Measurements from ENCODE around the gene KCNJ9. TPM values are rescaled to one million over a fixed set of nuclear protein-coding genes. Genes with fewer than 3 reads are reported as not detected.

Gene KCNJ9
- total and polyA plus RNA-seq, 10 of the 15 experiments (the other 5 are each of a cell fraction or from before 2014, with no cell fraction given) = 0.12 TPM; not detected in 9

Other genes starting within 250 kb of the KCNJ9 start
Only the 7 nearest of the 14 such genes appear.
- 4.6 and 6.0 TPM in 2 replicates for gene PIGM, start 49.5 kb upstream of the KCNJ9 start, total RNA-seq (2014; rRNA removed)
- 4.4 and 4.5 TPM in 2 replicates for gene PIGM, start 49.5 kb upstream of the KCNJ9 start, total RNA-seq (2014; rRNA removed; fragmentation: Illumina TruSeq; extraction: Trizol)
- 4.1 and 4.4 TPM in 2 replicates for gene PIGM, start 49.5 kb upstream of the KCNJ9 start, total RNA-seq (2021)
- gene PIGM, start 49.5 kb upstream of the KCNJ9 start, polyA plus RNA-seq (2011; rRNA removed) = 4.6 and 5.1 TPM in 2 replicates
- gene PIGM, start 49.5 kb upstream of the KCNJ9 start, polyA plus RNA-seq (2014; fragmentation: Illumina TruSeq; extraction: Trizol) = 5.6 and 6.1 TPM in 2 replicates
- 1 to 10 TPM; 2.6 to 3.7 TPM for gene PIGM, start 49.5 kb upstream of the KCNJ9 start, polyA plus RNA-seq (2014; fragmentation: Nextera tagmentation; extraction: Ambion mirVana)
- 4.2 and 4.6 TPM in 2 replicates for gene PIGM, start 49.5 kb upstream of the KCNJ9 start, polyA plus RNA-seq (2014; rRNA removed)
- 1 to 10 TPM; 5.6 to 6.1 TPM for gene PIGM, start 49.5 kb upstream of the KCNJ9 start, polyA plus RNA-seq (2016; fragmentation: Nextera tagmentation; extraction: Ambion mirVana)
- 0.06 and 0.22 TPM in 2 replicates for gene KCNJ10, start 11.4 kb upstream of the KCNJ9 start, total RNA-seq (2014; rRNA removed)
- gene KCNJ10, start 11.4 kb upstream of the KCNJ9 start, total RNA-seq (2014; rRNA removed; fragmentation: Illumina TruSeq; extraction: Trizol) = not detected in 2 replicates
- not detected in 2 replicates for gene KCNJ10, start 11.4 kb upstream of the KCNJ9 start, total RNA-seq (2021)
- gene KCNJ10, start 11.4 kb upstream of the KCNJ9 start, polyA plus RNA-seq (2011; rRNA removed) = 0.09 and 0.11 TPM in 2 replicates
- gene KCNJ10, start 11.4 kb upstream of the KCNJ9 start, polyA plus RNA-seq (2014; fragmentation: Illumina TruSeq; extraction: Trizol) = 0.04 and 0.27 TPM in 2 replicates
- under 1 TPM; 0.07 to 0.29 TPM for gene KCNJ10, start 11.4 kb upstream of the KCNJ9 start, polyA plus RNA-seq (2014; fragmentation: Nextera tagmentation; extraction: Ambion mirVana)
- gene KCNJ10, start 11.4 kb upstream of the KCNJ9 start, polyA plus RNA-seq (2014; rRNA removed) = 0.01 TPM in 1 of 2 replicates, not detected in the other
- under 1 TPM; 0.12 to 0.20 TPM for gene KCNJ10, start 11.4 kb upstream of the KCNJ9 start, polyA plus RNA-seq (2016; fragmentation: Nextera tagmentation; extraction: Ambion mirVana)
- gene IGSF8, start 17.1 kb downstream of the KCNJ9 start, total RNA-seq (2014; rRNA removed) = 12.6 and 14.9 TPM in 2 replicates
- gene IGSF8, start 17.1 kb downstream of the KCNJ9 start, total RNA-seq (2014; rRNA removed; fragmentation: Illumina TruSeq; extraction: Trizol) = 5.3 and 5.5 TPM in 2 replicates
- gene IGSF8, start 17.1 kb downstream of the KCNJ9 start, total RNA-seq (2021) = 23.0 and 24.7 TPM in 2 replicates
- gene IGSF8, start 17.1 kb downstream of the KCNJ9 start, polyA plus RNA-seq (2011; rRNA removed) = 5.5 and 15.7 TPM in 2 replicates
- gene IGSF8, start 17.1 kb downstream of the KCNJ9 start, polyA plus RNA-seq (2014; fragmentation: Illumina TruSeq; extraction: Trizol) = 1.1 and 4.0 TPM in 2 replicates
- gene IGSF8, start 17.1 kb downstream of the KCNJ9 start, polyA plus RNA-seq (2014; fragmentation: Nextera tagmentation; extraction: Ambion mirVana) = 1 to 10 TPM in 1 of 2 experiments, under 1 TPM in 1; 0.64 to 1.2 TPM
- gene IGSF8, start 17.1 kb downstream of the KCNJ9 start, polyA plus RNA-seq (2014; rRNA removed) = 14.9 and 19.2 TPM in 2 replicates
- gene IGSF8, start 17.1 kb downstream of the KCNJ9 start, polyA plus RNA-seq (2016; fragmentation: Nextera tagmentation; extraction: Ambion mirVana) = 10 to 100 TPM; 12.8 to 15.0 TPM
- gene ATP1A2, start 34.2 kb downstream of the KCNJ9 start, total RNA-seq (2014; rRNA removed) = not detected in 2 replicates
- not detected in 2 replicates for gene ATP1A2, start 34.2 kb downstream of the KCNJ9 start, total RNA-seq (2014; rRNA removed; fragmentation: Illumina TruSeq; extraction: Trizol)
- gene ATP1A2, start 34.2 kb downstream of the KCNJ9 start, total RNA-seq (2021) = not detected in 2 replicates
- gene ATP1A2, start 34.2 kb downstream of the KCNJ9 start, polyA plus RNA-seq (2011; rRNA removed) = 0.03 and 0.15 TPM in 2 replicates
- gene ATP1A2, start 34.2 kb downstream of the KCNJ9 start, polyA plus RNA-seq (2014; fragmentation: Illumina TruSeq; extraction: Trizol) = not detected in 2 replicates
- gene ATP1A2, start 34.2 kb downstream of the KCNJ9 start, polyA plus RNA-seq (2014; fragmentation: Nextera tagmentation; extraction: Ambion mirVana) = not detected
- not detected in 2 replicates for gene ATP1A2, start 34.2 kb downstream of the KCNJ9 start, polyA plus RNA-seq (2014; rRNA removed)
- gene ATP1A2, start 34.2 kb downstream of the KCNJ9 start, polyA plus RNA-seq (2016; fragmentation: Nextera tagmentation; extraction: Ambion mirVana) = not detected
- 0.34 and 0.82 TPM in 2 replicates for gene ATP1A4, start 70.1 kb downstream of the KCNJ9 start, total RNA-seq (2014; rRNA removed)
- gene ATP1A4, start 70.1 kb downstream of the KCNJ9 start, total RNA-seq (2014; rRNA removed; fragmentation: Illumina TruSeq; extraction: Trizol) = 0.31 and 0.41 TPM in 2 replicates
- gene ATP1A4, start 70.1 kb downstream of the KCNJ9 start, total RNA-seq (2021) = 0.62 TPM in 1 of 2 replicates, not detected in the other
- 0.24 and 0.34 TPM in 2 replicates for gene ATP1A4, start 70.1 kb downstream of the KCNJ9 start, polyA plus RNA-seq (2011; rRNA removed)
- 0.76 and 0.81 TPM in 2 replicates for gene ATP1A4, start 70.1 kb downstream of the KCNJ9 start, polyA plus RNA-seq (2014; fragmentation: Illumina TruSeq; extraction: Trizol)
- 1 to 10 TPM in 1 of 2 experiments, under 1 TPM in 1; 0.75 to 1.0 TPM for gene ATP1A4, start 70.1 kb downstream of the KCNJ9 start, polyA plus RNA-seq (2014; fragmentation: Nextera tagmentation; extraction: Ambion mirVana)
- 0.46 and 0.79 TPM in 2 replicates for gene ATP1A4, start 70.1 kb downstream of the KCNJ9 start, polyA plus RNA-seq (2014; rRNA removed)
- gene ATP1A4, start 70.1 kb downstream of the KCNJ9 start, polyA plus RNA-seq (2016; fragmentation: Nextera tagmentation; extraction: Ambion mirVana) = under 1 TPM; 0.47 to 0.63 TPM
- gene CASQ1, start 109.0 kb downstream of the KCNJ9 start, total RNA-seq (2014; rRNA removed) = 0.28 and 0.38 TPM in 2 replicates
- gene CASQ1, start 109.0 kb downstream of the KCNJ9 start, total RNA-seq (2014; rRNA removed; fragmentation: Illumina TruSeq; extraction: Trizol) = 0.14 and 0.27 TPM in 2 replicates
- 0.21 and 0.40 TPM in 2 replicates for gene CASQ1, start 109.0 kb downstream of the KCNJ9 start, total RNA-seq (2021)
- 0.73 and 0.77 TPM in 2 replicates for gene CASQ1, start 109.0 kb downstream of the KCNJ9 start, polyA plus RNA-seq (2011; rRNA removed)
- 0.40 and 0.92 TPM in 2 replicates for gene CASQ1, start 109.0 kb downstream of the KCNJ9 start, polyA plus RNA-seq (2014; fragmentation: Illumina TruSeq; extraction: Trizol)
- gene CASQ1, start 109.0 kb downstream of the KCNJ9 start, polyA plus RNA-seq (2014; fragmentation: Nextera tagmentation; extraction: Ambion mirVana) = under 1 TPM; 0.22 to 0.61 TPM
- 0.44 and 0.95 TPM in 2 replicates for gene CASQ1, start 109.0 kb downstream of the KCNJ9 start, polyA plus RNA-seq (2014; rRNA removed)
- gene CASQ1, start 109.0 kb downstream of the KCNJ9 start, polyA plus RNA-seq (2016; fragmentation: Nextera tagmentation; extraction: Ambion mirVana) = under 1 TPM; 0.10 to 0.42 TPM
- 37.6 and 40.2 TPM in 2 replicates for gene PEA15, start 123.8 kb downstream of the KCNJ9 start, total RNA-seq (2014; rRNA removed)
- 65.1 and 68.1 TPM in 2 replicates for gene PEA15, start 123.8 kb downstream of the KCNJ9 start, total RNA-seq (2014; rRNA removed; fragmentation: Illumina TruSeq; extraction: Trizol)
- gene PEA15, start 123.8 kb downstream of the KCNJ9 start, total RNA-seq (2021) = 66.2 and 69.1 TPM in 2 replicates
- gene PEA15, start 123.8 kb downstream of the KCNJ9 start, polyA plus RNA-seq (2011; rRNA removed) = 173 and 185 TPM in 2 replicates
- gene PEA15, start 123.8 kb downstream of the KCNJ9 start, polyA plus RNA-seq (2014; fragmentation: Illumina TruSeq; extraction: Trizol) = 269 and 323 TPM in 2 replicates
- 10 to 100 TPM; 15.1 to 28.2 TPM for gene PEA15, start 123.8 kb downstream of the KCNJ9 start, polyA plus RNA-seq (2014; fragmentation: Nextera tagmentation; extraction: Ambion mirVana)
- 113 and 119 TPM in 2 replicates for gene PEA15, start 123.8 kb downstream of the KCNJ9 start, polyA plus RNA-seq (2014; rRNA removed)
- gene PEA15, start 123.8 kb downstream of the KCNJ9 start, polyA plus RNA-seq (2016; fragmentation: Nextera tagmentation; extraction: Ambion mirVana) = 10 to 100 TPM; 64.4 to 68.2 TPM